GM04504 (cell line): ENCODE results near the gene AFG3L2.

Experiments used
- DNase-seq: peaks from one replicate; pipeline ENCODE4 v3.0.0-alpha.2; 2012; ENCODE audit warnings: low read depth

AFG3L2 gene

GRCh38 chr18:12359515-12359927 lies 17.5 kb downstream of the AFG3L2 start:
- DNase-seq = no peak

- DNase-seq = no peak
Measured at GRCh38 chr18:12352188-12352587, 24.8 kb downstream of the AFG3L2 start.

GRCh38 chr18:12347895-12348294 lies 29.1 kb downstream of the AFG3L2 start:
- DNase-seq = no peak

- DNase-seq = no peak
Measured at GRCh38 chr18:12346240-12346565, 30.8 kb downstream of the AFG3L2 start.

GRCh38 chr18:12345491-12346239 lies 31.4 kb downstream of the AFG3L2 start:
- DNase-seq = no peak

GRCh38 chr18:12342661-12343060 lies 34.4 kb downstream of the AFG3L2 start:
- DNase-seq = no peak

- DNase-seq = no peak
Measured at GRCh38 chr18:12340945-12341660, 35.9 kb downstream of the AFG3L2 start.

GRCh38 chr18:12338382-12338781 lies 38.6 kb downstream of the AFG3L2 start:
- no peak for DNase-seq

- DNase-seq = peak; percentile 21
Measured at GRCh38 chr18:12336887-12337286, 40.1 kb downstream of the AFG3L2 start.

- no peak for DNase-seq
Measured at GRCh38 chr18:12336171-12336613, 40.8 kb downstream of the AFG3L2 start.

- DNase-seq = no peak
Measured at GRCh38 chr18:12335503-12335902, 41.5 kb downstream of the AFG3L2 start.

- DNase-seq = no peak
Measured at GRCh38 chr18:12334863-12335262, 42.2 kb downstream of the AFG3L2 start.

GRCh38 chr18:12334366-12334808 lies 42.6 kb downstream of the AFG3L2 start:
- DNase-seq = no peak

- no peak for DNase-seq
Measured at GRCh38 chr18:12333506-12334290, 43.3 kb downstream of the AFG3L2 start.

- no peak for DNase-seq
Measured at GRCh38 chr18:12330766-12331165, 46.3 kb downstream of the AFG3L2 start.

- no peak for DNase-seq
Measured at GRCh38 chr18:12329125-12329698, 47.8 kb downstream of the AFG3L2 start.

- DNase-seq = no peak
Measured at GRCh38 chr18:12328179-12328823, 48.7 kb downstream of the AFG3L2 start.

- peak; percentile 42 for DNase-seq
Measured at GRCh38 chr18:12327510-12328178, 49.4 kb downstream of the AFG3L2 start.

- no peak for DNase-seq
Measured at GRCh38 chr18:12326711-12327460, 50.1 kb downstream of the AFG3L2 start.

GRCh38 chr18:12325726-12326245 lies 51.2 kb downstream of the AFG3L2 start:
- no peak for DNase-seq
